Activated CD8-positive, alpha-beta T cell treated with anti-CD3 and anti-CD28 coated beads, Interleukin-2, amount 10 ng/mL, durations not matched to agents 7 days and 5 days (primary cell): ENCODE measurements around the gene TMX3. TPM values are rescaled to one million over a fixed set of nuclear protein-coding genes. Genes with fewer than 3 reads are reported as not detected.

ENCODE experiments used
- ATAC-seq: fragments of 150-1000 bp; cut with Tn5 transposase; one replicate; pipeline ENCODE4 v1.10.0; 2021; ENCODE audit warnings: moderate library complexity
- CTCF ChIA-PET: fragments of 350-600 bp; sonication (Branson Sonifier 250); formaldehyde crosslinking; loops from one replicate; lab custom pipeline; 2021; ENCODE audit warnings: antibody characterized with exemption; lab: Charles Lee
- POLR2A ChIA-PET: fragments of 350-600 bp; sonication (Branson Sonifier 250); formaldehyde crosslinking; loops from one replicate; lab custom pipeline; 2021; ENCODE audit warnings: antibody characterized with exemption; lab: Charles Lee
- DNase-seq: peaks from one replicate; pipeline ENCODE4 v3.0.0-alpha.2; 2020
- H3K27ac Mint-ChIP-seq: one replicate; pipeline ENCODE4 v1.8.0; 2021; ENCODE audit warnings: mild to moderate bottlenecking, mixed read lengths
- H3K27me3 Mint-ChIP-seq: one replicate; pipeline ENCODE4 v1.8.0; 2021; ENCODE audit warnings: low read depth, mixed read lengths
- H3K36me3 Mint-ChIP-seq: one replicate; pipeline ENCODE4 v1.8.0; 2021; ENCODE audit warnings: low read depth, mixed read lengths
- H3K4me1 Mint-ChIP-seq: one replicate; pipeline ENCODE4 v1.8.0; 2021; ENCODE audit warnings: low read depth, mixed read lengths
- H3K4me3 Mint-ChIP-seq: one replicate; pipeline ENCODE4 v1.8.0; 2021; ENCODE audit warnings: mild to moderate bottlenecking, mixed read lengths
- H3K9me3 Mint-ChIP-seq: one replicate; pipeline ENCODE4 v1.8.0; 2022; ENCODE audit warnings: mixed read lengths; ENCODE audit not compliant: insufficient read depth
- total RNA-seq, 2 experiments: library from RNA; stranded (reverse); gene quantifications; one replicate each; pipeline ENCODE4 v1.2.3, GENCODE V29; 2021

The TMX3 gene
- total RNA-seq, result 10 to 100 TPM; 51.8 to 53.3 TPM

GRCh38 chr18:68714712-68715496, at the start of gene TMX3:
TMX3 (minus strand) TSS chr18:68715108; CDS start chr18:68714981, 127 bp downstream.
- DNase-seq, result peak; percentile 94
- H3K9me3 Mint-ChIP-seq, result no peaks in the 10 kb centered on the region
- H3K4me3 Mint-ChIP-seq, result peak within 1 kb of the TSS; percentile 85
- no peaks in the 10 kb centered on the region for H3K27me3 Mint-ChIP-seq
- ATAC-seq, result peak; percentile 99
- CTCF ChIA-PET, result interaction anchor here (0.6 to 1.5 kb wide), 3 partner anchors 10 to 55 kb away, joined by 3 to 4 read pairs (median 3); no protein-coding TSS in a partner anchor
- POLR2A ChIA-PET, result no interaction called here
- H3K36me3 Mint-ChIP-seq, result peaks cover 38% of the 10 kb centered on the region
- H3K27ac Mint-ChIP-seq, result peak within 1 kb of the TSS; percentile 94
- H3K4me1 Mint-ChIP-seq, result peaks cover 27% of the 10 kb centered on the region

- ChIA-PET CTCF (no interaction called here), POLR2A (no interaction called here)
- Mint-ChIP-seq H3K27me3 (no peaks in the 10 kb centered on the region), H3K4me1 (no peaks in the 10 kb centered on the region), H3K27ac (no peak overlapping the region), H3K9me3 (no peaks in the 10 kb centered on the region), H3K36me3 (no peaks in the 10 kb centered on the region), H3K4me3 (no peak overlapping the region)
- DNase-seq (no peak), ATAC-seq (no peak)
Observed at GRCh38 chr18:68764016-68764415, 49.1 kb upstream of the TMX3 start.

GRCh38 chr18:68763083-68763482, 48.2 kb upstream of the TMX3 start:
- no peak overlapping the region for H3K27ac Mint-ChIP-seq
- H3K4me3 Mint-ChIP-seq, result no peak overlapping the region
- ChIA-PET CTCF (no interaction called here), POLR2A (no interaction called here)
- H3K9me3 Mint-ChIP-seq, result no peaks in the 10 kb centered on the region
- no peaks in the 10 kb centered on the region for H3K4me1 Mint-ChIP-seq
- no peak for DNase-seq
- no peaks in the 10 kb centered on the region for H3K36me3 Mint-ChIP-seq
- no peaks in the 10 kb centered on the region for H3K27me3 Mint-ChIP-seq
- no peak for ATAC-seq

GRCh38 chr18:68759308-68759707, 44.4 kb upstream of the TMX3 start:
- ATAC-seq (no peak), DNase-seq (no peak)
- Mint-ChIP-seq H3K4me1 (no peaks in the 10 kb centered on the region), H3K9me3 (no peaks in the 10 kb centered on the region), H3K4me3 (no peak overlapping the region), H3K27me3 (no peaks in the 10 kb centered on the region), H3K36me3 (no peaks in the 10 kb centered on the region), H3K27ac (no peak overlapping the region)
- CTCF ChIA-PET, result no interaction called here
- POLR2A ChIA-PET, result no interaction called here

GRCh38 chr18:68757126-68757525, 42.2 kb upstream of the TMX3 start:
- DNase-seq (no peak), ATAC-seq (no peak)
- Mint-ChIP-seq H3K4me3 (no peak overlapping the region), H3K4me1 (no peaks in the 10 kb centered on the region), H3K9me3 (no peaks in the 10 kb centered on the region), H3K27me3 (no peaks in the 10 kb centered on the region), H3K27ac (no peak overlapping the region), H3K36me3 (no peaks in the 10 kb centered on the region)
- ChIA-PET CTCF (no interaction called here), POLR2A (no interaction called here)

- DNase-seq (no peak), ATAC-seq (no peak)
- ChIA-PET CTCF (no interaction called here), POLR2A (no interaction called here)
- Mint-ChIP-seq H3K9me3 (no peaks in the 10 kb centered on the region), H3K27ac (no peak overlapping the region), H3K4me1 (no peaks in the 10 kb centered on the region), H3K27me3 (no peaks in the 10 kb centered on the region), H3K4me3 (no peak overlapping the region), H3K36me3 (no peaks in the 10 kb centered on the region)
Observed at GRCh38 chr18:68742206-68742605, 27.3 kb upstream of the TMX3 start.

- H3K9me3 Mint-ChIP-seq, result no peaks in the 10 kb centered on the region
- no peaks in the 10 kb centered on the region for H3K27me3 Mint-ChIP-seq
- H3K4me3 Mint-ChIP-seq, result no peak overlapping the region
- DNase-seq (no peak), ATAC-seq (no peak)
- CTCF ChIA-PET, result no interaction called here
- POLR2A ChIA-PET, result no interaction called here
- no peaks in the 10 kb centered on the region for H3K4me1 Mint-ChIP-seq
- no peak overlapping the region for H3K27ac Mint-ChIP-seq
- no peaks in the 10 kb centered on the region for H3K36me3 Mint-ChIP-seq
Observed at GRCh38 chr18:68740966-68741365, 26.1 kb upstream of the TMX3 start.

- no peak overlapping the region for H3K4me3 Mint-ChIP-seq
- H3K27me3 Mint-ChIP-seq, result no peaks in the 10 kb centered on the region
- no peaks in the 10 kb centered on the region for H3K4me1 Mint-ChIP-seq
- no peak overlapping the region for H3K27ac Mint-ChIP-seq
- CTCF ChIA-PET, result no interaction called here
- ATAC-seq (no peak), DNase-seq (no peak)
- no peaks in the 10 kb centered on the region for H3K36me3 Mint-ChIP-seq
- no peaks in the 10 kb centered on the region for H3K9me3 Mint-ChIP-seq
- POLR2A ChIA-PET, result no interaction called here
Observed at GRCh38 chr18:68739462-68739861, 24.6 kb upstream of the TMX3 start.

- H3K9me3 Mint-ChIP-seq, result no peaks in the 10 kb centered on the region
- no peaks in the 10 kb centered on the region for H3K36me3 Mint-ChIP-seq
- no peaks in the 10 kb centered on the region for H3K4me1 Mint-ChIP-seq
- ChIA-PET POLR2A (interaction anchor here (0.6 kb wide), 1 partner anchor 10 kb away, joined by 4 read pairs; no protein-coding TSS in a partner anchor), CTCF (no interaction called here)
- peaks cover 1% of the 10 kb centered on the region for H3K27me3 Mint-ChIP-seq
- ATAC-seq (no peak), DNase-seq (no peak)
- no peak overlapping the region for H3K4me3 Mint-ChIP-seq
- no peak overlapping the region for H3K27ac Mint-ChIP-seq
Observed at GRCh38 chr18:68738564-68738963, 23.7 kb upstream of the TMX3 start.

- Mint-ChIP-seq H3K36me3 (no peaks in the 10 kb centered on the region), H3K27me3 (peaks cover 1% of the 10 kb centered on the region), H3K27ac (no peak overlapping the region), H3K4me3 (no peak overlapping the region), H3K9me3 (no peaks in the 10 kb centered on the region), H3K4me1 (no peaks in the 10 kb centered on the region)
- no peak for DNase-seq
- ChIA-PET CTCF (interaction anchor here (0.7 kb wide), 1 partner anchor 20 kb away, joined by 3 read pairs; the partner anchor contains the start of gene TMX3), POLR2A (no interaction called here)
- ATAC-seq, result peak; percentile 68
Observed at GRCh38 chr18:68735483-68736343, 20.8 kb upstream of the TMX3 start.

- no peak for DNase-seq
- Mint-ChIP-seq H3K4me3 (no peak overlapping the region), H3K27ac (no peak overlapping the region), H3K4me1 (no peaks in the 10 kb centered on the region), H3K9me3 (no peaks in the 10 kb centered on the region), H3K36me3 (no peaks in the 10 kb centered on the region), H3K27me3 (peaks cover 1% of the 10 kb centered on the region)
- ATAC-seq, result no peak
- ChIA-PET CTCF (interaction anchor here (0.7 to 2.2 kb wide), 2 partner anchors 12 to 31 kb away, joined by 3 to 7 read pairs; no protein-coding TSS in a partner anchor), POLR2A (no interaction called here)
Observed at GRCh38 chr18:68734308-68734707, 19.4 kb upstream of the TMX3 start.

GRCh38 chr18:68733707-68734106, 18.8 kb upstream of the TMX3 start:
- Mint-ChIP-seq H3K4me1 (no peaks in the 10 kb centered on the region), H3K9me3 (no peaks in the 10 kb centered on the region), H3K4me3 (no peak overlapping the region), H3K27ac (no peak overlapping the region), H3K27me3 (peaks cover 1% of the 10 kb centered on the region), H3K36me3 (no peaks in the 10 kb centered on the region)
- ATAC-seq (no peak), DNase-seq (no peak)
- ChIA-PET POLR2A (no interaction called here), CTCF (interaction anchor here (0.7 to 2.2 kb wide), 3 partner anchors 10 to 30 kb away, joined by 3 to 7 read pairs (median 3); no protein-coding TSS in a partner anchor)
